C1 segment of cervical spinal cord (tissue), 14 donors: ENCODE results near the gene CHI3L2.

Experiments
- DNase-seq, 14 donors: peaks; one replicate each; lab custom pipeline; 2025; lab: John Stamatoyannopoulos, UW

Gene CHI3L2

GRCh38 chr1:111219557-111220286 lies 7.8 kb upstream of the CHI3L2 start:
- peak in 2 of 14 donors; percentile 22 to 24 for DNase-seq

GRCh38 chr1:111220302-111220890 lies 7.1 kb upstream of the CHI3L2 start:
- no peak for DNase-seq

- no peak for DNase-seq
Observed at GRCh38 chr1:111221276-111221632, 6.3 kb upstream of the CHI3L2 start.

- peak in 3 of 14 donors; percentile 17 to 22 (median 18) for DNase-seq
Observed at GRCh38 chr1:111221633-111222291, 5.8 kb upstream of the CHI3L2 start.

- peak in 11 of 14 donors; percentile 12 to 76 (median 61) for DNase-seq
Observed at GRCh38 chr1:111222308-111223125, 5.0 kb upstream of the CHI3L2 start.

GRCh38 chr1:111223126-111223685 lies 4.3 kb upstream of the CHI3L2 start:
- no peak for DNase-seq

- DNase-seq: no peak
Observed at GRCh38 chr1:111225091-111225490, 2.4 kb upstream of the CHI3L2 start.

- DNase-seq: no peak
Observed at GRCh38 chr1:111225717-111226400, 1.7 kb upstream of the CHI3L2 start.

- peak in 7 of 14 donors; percentile 13 to 44 (median 29) for DNase-seq
Observed at GRCh38 chr1:111227851-111228747, 586 bp downstream of the CHI3L2 start.

GRCh38 chr1:111228748-111229126 lies 1.2 kb downstream of the CHI3L2 start:
- no peak for DNase-seq

GRCh38 chr1:111232134-111232533 lies 4.6 kb downstream of the CHI3L2 start:
- no peak for DNase-seq

GRCh38 chr1:111234258-111234657 lies 6.7 kb downstream of the CHI3L2 start:
- no peak for DNase-seq

GRCh38 chr1:111234866-111235265 lies 7.4 kb downstream of the CHI3L2 start:
- no peak for DNase-seq

- no peak for DNase-seq
Observed at GRCh38 chr1:111236379-111236778, 8.9 kb downstream of the CHI3L2 start.

GRCh38 chr1:111236806-111237205 lies 9.3 kb downstream of the CHI3L2 start:
- no peak for DNase-seq

- no peak for DNase-seq
Observed at GRCh38 chr1:111238056-111238795, 10.7 kb downstream of the CHI3L2 start.

- DNase-seq: no peak
Observed at GRCh38 chr1:111241797-111242196, 14.3 kb downstream of the CHI3L2 start.

GRCh38 chr1:111242805-111243523 lies 15.5 kb downstream of the CHI3L2 start:
- no peak for DNase-seq
